ENCODE measurements around the gene PLSCR1.
A peak's percentile ranks its signal among the peaks of the same experiment; 100 is the strongest.

The PLSCR1 gene

DNA sequence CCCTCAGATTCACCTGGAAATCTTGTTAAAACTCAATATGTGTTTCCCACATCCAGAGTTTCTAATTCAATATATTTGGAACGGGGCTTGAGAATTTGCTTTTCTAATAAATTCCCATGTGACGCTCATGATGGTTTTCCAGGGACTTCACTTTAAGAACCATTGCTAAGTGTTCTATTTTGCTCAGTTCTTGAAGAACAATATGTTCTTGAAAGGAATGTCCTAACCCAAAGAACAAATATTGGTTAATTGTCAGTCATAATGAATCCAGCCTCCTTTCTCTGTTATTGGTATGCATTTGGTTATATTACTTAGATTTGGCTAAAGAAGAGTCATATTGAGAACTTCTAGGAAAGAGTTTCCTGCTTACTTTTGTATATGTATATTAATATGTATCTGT is 70.7 kb downstream of the PLSCR1 start:
- DNase-seq (ENCODE audit: low read depth) = no peak
- no peak overlapping the region for H3K4me3 ChIP-seq (ENCODE audit: low read depth, low read length)
- TF ChIP-seq, protein P1, sequence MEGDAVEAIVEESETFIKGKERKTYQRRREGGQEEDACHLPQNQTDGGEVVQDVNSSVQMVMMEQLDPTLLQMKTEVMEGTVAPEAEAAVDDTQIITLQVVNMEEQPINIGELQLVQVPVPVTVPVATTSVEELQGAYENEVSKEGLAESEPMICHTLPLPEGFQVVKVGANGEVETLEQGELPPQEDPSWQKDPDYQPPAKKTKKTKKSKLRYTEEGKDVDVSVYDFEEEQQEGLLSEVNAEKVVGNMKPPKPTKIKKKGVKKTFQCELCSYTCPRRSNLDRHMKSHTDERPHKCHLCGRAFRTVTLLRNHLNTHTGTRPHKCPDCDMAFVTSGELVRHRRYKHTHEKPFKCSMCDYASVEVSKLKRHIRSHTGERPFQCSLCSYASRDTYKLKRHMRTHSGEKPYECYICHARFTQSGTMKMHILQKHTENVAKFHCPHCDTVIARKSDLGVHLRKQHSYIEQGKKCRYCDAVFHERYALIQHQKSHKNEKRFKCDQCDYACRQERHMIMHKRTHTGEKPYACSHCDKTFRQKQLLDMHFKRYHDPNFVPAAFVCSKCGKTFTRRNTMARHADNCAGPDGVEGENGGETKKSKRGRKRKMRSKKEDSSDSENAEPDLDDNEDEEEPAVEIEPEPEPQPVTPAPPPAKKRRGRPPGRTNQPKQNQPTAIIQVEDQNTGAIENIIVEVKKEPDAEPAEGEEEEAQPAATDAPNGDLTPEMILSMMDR (IDR thresholded peaks at IDR 0.05; ENCODE audit: insufficient read depth, low read depth, low read length, missing control alignments) = no peak

DNA sequence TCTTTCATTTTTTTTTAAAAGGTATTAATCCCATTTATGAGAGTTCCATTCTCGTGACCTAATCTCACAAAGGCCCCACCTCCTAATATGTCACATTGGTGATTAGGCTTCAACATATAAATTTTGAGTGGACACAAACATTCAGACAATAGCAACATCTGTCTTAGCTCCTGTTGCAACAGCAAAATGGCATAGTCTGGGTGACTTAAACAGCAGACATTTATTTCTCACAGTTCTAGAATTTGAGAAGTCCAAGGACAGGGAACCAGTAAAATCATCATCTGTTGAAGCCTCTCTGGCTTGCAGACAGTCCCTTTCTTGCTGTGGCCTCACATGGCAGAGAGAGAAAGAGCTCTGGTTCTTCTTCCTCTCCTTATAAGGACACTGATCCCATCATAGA is 71.8 kb downstream of the PLSCR1 start:
- H3K4me3 ChIP-seq (ENCODE audit: low read depth, low read length) = no peak overlapping the region
- TF ChIP-seq, protein P1 (IDR thresholded peaks at IDR 0.05; ENCODE audit: insufficient read depth, low read depth, low read length, missing control alignments) = no peak
- DNase-seq (ENCODE audit: low read depth) = no peak

DNA sequence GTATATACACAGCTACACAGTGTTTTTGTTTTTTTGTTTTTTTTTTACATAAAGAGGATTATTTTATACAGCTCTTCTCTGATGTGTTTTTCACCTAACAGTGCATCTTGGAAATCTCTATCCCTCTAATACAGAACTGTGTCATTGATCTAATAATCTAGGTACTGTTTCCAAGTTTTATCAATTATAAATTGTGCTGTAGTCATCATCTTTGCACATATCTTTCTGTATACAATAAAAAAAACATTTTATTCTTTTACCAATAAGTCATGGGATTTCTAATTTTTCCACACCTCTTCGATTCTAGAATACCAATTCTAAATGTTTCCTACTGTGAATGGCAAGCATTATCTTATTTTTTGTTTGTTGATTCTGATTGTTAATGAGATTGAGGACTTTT is 73.4 kb downstream of the PLSCR1 start:
- no peak for DNase-seq (ENCODE audit: low read depth)
- TF ChIP-seq, protein P1 (IDR thresholded peaks at IDR 0.05; ENCODE audit: insufficient read depth, low read depth, low read length, missing control alignments) = no peak
- H3K4me3 ChIP-seq (ENCODE audit: low read depth, low read length) = no peak overlapping the region

DNA sequence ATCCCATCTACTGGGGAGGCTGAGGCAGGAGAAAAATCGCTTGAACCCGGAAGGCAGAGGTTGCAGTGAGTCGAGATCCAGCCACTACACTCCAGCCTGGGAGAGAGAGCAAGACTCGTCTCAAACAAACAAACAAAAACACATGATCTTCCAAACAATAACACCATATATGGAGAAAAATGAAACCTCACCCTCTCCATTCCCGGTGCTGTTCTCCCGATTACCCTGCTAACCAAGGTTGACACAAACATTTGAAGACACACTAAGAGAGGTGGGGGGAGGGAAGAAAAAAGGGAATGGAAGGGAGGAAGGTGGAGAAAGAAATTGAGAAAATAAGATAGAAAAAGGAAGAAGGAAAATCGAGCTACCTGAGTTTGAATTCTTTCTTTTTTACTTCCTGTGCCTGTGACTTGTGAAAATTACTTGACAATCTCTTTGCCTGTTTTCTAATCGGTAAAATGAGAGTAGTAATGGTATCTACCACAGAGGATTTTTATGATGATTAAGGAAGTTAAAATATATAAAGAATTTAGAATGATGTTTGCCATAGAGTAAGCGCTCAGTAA is 73.9 kb downstream of the PLSCR1 start:
- TF ChIP-seq, protein P1 (IDR thresholded peaks at IDR 0.05; ENCODE audit: insufficient read depth, low read depth, low read length, missing control alignments) = no peak
- DNase-seq (ENCODE audit: low read depth) = no peak
- no peak overlapping the region for H3K4me3 ChIP-seq (ENCODE audit: low read depth, low read length)

DNA sequence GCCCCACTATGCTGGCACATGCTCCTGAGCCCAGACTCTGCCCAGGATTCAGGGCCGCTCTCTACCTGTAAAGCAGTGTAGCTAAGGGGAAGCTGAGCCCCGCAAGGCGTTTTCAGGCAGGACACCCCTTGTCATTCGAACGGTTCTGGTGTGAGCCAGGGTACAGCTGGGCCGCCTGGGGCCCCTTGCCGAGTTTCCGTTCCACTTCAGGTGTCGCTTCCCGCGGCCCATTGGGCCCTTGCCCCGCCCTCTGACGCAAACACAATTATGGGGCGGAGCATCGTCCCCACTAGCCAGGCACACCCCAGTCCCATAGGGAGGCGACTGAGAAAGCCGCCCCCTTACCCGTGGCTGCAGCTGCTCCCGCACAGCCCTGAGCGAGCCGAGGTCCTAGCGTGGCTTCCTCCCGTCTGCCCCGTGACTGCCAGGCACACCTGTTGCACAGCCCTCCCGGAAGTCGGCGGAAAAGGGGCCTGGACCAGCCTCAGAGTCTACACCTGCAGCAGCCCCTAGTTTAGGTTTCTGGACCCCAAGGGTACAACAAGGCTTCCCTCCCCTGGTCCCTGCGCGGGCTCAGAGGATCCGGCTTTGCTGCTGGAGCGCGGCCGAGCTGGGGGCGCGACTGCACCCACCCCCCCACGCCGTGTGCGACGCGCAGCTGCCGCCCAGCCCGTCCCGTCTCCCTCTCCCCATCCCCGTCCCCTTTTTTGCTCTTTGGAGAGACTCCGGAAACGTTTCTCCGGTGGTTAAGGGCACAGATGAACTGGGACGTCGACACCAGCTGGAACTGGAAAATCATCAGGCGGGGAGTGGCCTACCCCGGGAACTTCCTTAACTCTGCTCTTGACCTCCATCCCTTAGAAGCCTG is 75.0 kb downstream of the PLSCR1 start, which contains the start of gene PLSCR2:
PLSCR2 (minus strand) TSS at position 412 of the 868 bp plus-strand sequence. CDS start 9,657 bp downstream, outside the sequence.
- H3K4me3 ChIP-seq (ENCODE audit: low read depth, low read length) = peak within 1 kb of the TSS; percentile 57
- TF ChIP-seq, protein P1 (IDR thresholded peaks at IDR 0.05; ENCODE audit: insufficient read depth, low read depth, low read length, missing control alignments) = no peak
- DNase-seq (ENCODE audit: low read depth) = peak; percentile 64

DNA sequence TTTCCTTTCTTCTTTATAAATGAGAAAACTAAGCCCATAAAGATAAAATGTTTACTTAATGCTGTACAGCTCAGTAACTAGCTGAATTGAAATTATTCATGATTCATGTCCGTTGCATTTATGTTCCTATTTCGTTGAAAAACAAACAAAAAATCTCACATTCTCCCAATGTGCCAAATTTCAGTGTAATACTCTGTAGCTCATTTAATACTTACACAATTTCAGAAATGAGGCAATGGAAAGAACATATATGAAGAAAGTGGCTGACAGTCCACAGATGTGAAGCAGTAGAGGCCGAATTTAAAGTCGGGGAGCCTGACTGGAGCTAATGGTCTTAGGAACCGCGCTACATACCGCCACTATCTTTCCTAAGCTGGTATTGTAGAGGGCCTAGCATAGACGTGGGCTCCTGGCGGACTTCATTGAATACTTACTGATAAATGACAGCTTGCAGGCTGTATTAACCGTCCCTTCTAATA is 75.7 kb downstream of the PLSCR1 start:
- DNase-seq (ENCODE audit: low read depth) = no peak
- TF ChIP-seq, protein P1 (IDR thresholded peaks at IDR 0.05; ENCODE audit: insufficient read depth, low read depth, low read length, missing control alignments) = no peak
- no peak overlapping the region; the same call in 1 of the 2 replicates for H3K4me3 ChIP-seq (ENCODE audit: low read depth, low read length)

Measured in GM12865 (cell line).